Endodermal cell (in vitro differentiated cells): Measurements from ENCODE around the gene PTCHD1. TPM values are rescaled to one million over a fixed set of nuclear protein-coding genes. Genes with fewer than 3 reads are reported as not detected.

Source experiments
- DNase-seq: peaks from one replicate; pipeline ENCODE4 v3.0.0-alpha.2; 2017
- H3K27ac ChIP-seq: 2 replicates; pipeline ENCODE4 v1.5.1; 2013; ENCODE audit warnings: mild to moderate bottlenecking, low read depth, low read length, moderate library complexity
- H3K27me3 ChIP-seq: 2 replicates; pipeline ENCODE4 v1.6.1; 2013; ENCODE audit warnings: mild to moderate bottlenecking, low read length, moderate library complexity; ENCODE audit not compliant: insufficient read depth, control insufficient read depth, poor library complexity, severe bottlenecking
- H3K36me3 ChIP-seq: 2 replicates; pipeline ENCODE4 v1.7.0; 2013; ENCODE audit warnings: mild to moderate bottlenecking, low read length, moderate library complexity; ENCODE audit not compliant: control insufficient read depth, insufficient read depth
- H3K4me1 ChIP-seq: one replicate; pipeline ENCODE4 v1.7.0; 2013; ENCODE audit warnings: low read length; ENCODE audit not compliant: control insufficient read depth, insufficient read depth
- H3K4me3 ChIP-seq: 2 replicates; pipeline ENCODE4 v1.5.1; 2013; ENCODE audit warnings: mild to moderate bottlenecking, low read length, moderate library complexity
- H3K9ac ChIP-seq: 2 replicates; pipeline ENCODE4 v1.6.1; 2013; ENCODE audit warnings: mild to moderate bottlenecking, low read length, moderate library complexity; ENCODE audit not compliant: poor library complexity, severe bottlenecking; ENCODE audit errors: extremely low read depth
- H3K9me3 ChIP-seq: 2 replicates; pipeline ENCODE4 v1.6.1; 2013; ENCODE audit warnings: mild to moderate bottlenecking, low read length, moderate library complexity; ENCODE audit not compliant: control insufficient read depth
- H3K27ac Mint-ChIP-seq: 2 replicates; pipeline ENCODE4 v1.8.0; 2020; ENCODE audit warnings: mixed read lengths
- H3K27me3 Mint-ChIP-seq: 2 replicates; pipeline ENCODE4 v1.8.0; 2021; ENCODE audit warnings: mild to moderate bottlenecking, mixed read lengths; ENCODE audit not compliant: insufficient read depth
- H3K36me3 Mint-ChIP-seq: 2 replicates; pipeline ENCODE4 v1.8.0; 2020; ENCODE audit warnings: low read depth, mixed read lengths
- H3K4me1 Mint-ChIP-seq: 2 replicates; pipeline ENCODE4 v1.8.0; 2020; ENCODE audit warnings: mixed read lengths
- H3K4me3 Mint-ChIP-seq: 2 replicates; pipeline ENCODE4 v1.8.0; 2020; ENCODE audit warnings: mild to moderate bottlenecking, moderate library complexity, mixed read lengths
- H3K9me3 Mint-ChIP-seq: 2 replicates; pipeline ENCODE4 v1.8.0; 2020; ENCODE audit warnings: mild to moderate bottlenecking, mixed read lengths
- CTCF ChIP-seq: fragments of 200-600 bp; sonication (generic); conservative IDR thresholded peaks from 2 replicates; pipeline ENCODE4 v1.5.0; 2021; ENCODE audit warnings: antibody characterized with exemption, mild to moderate bottlenecking
- WGBS, 2 experiments: methylation state at CpG; one replicate each; pipeline versions ENCODE4 v1.1.5 to v1.1.7; 2013; ENCODE audit warnings: missing lambda C conversion rate in 2 of 2, mixed read lengths in 1 of 2; ENCODE audit not compliant: insufficient coverage in 1 of 2, insufficient read length in 1 of 2; 5-methylcytosine and 5-hydroxymethylcytosine counted together
- total RNA-seq, 2 donors: library from RNA; stranded (reverse); fragmentation: NEBNext Ultra II Directional in 1 of 2; extraction: Animal tissue kit (Norgen Biotek cat#: 25700) in 1 of 2; gene quantifications; 2 replicates in 1 of 2; 3 replicates in 1 of 2; pipeline ENCODE4 v1.2.1, GENCODE V29; 2021

PTCHD1 gene
- total RNA-seq, 2 donors from 2014 or later, result 0.92 to 0.95 TPM

- H3K27ac Mint-ChIP-seq, result no peak overlapping the region
These were observed 47.9 kb downstream of the PTCHD1 start for GRCh38 chrX:23382572-23382971.

DNA sequence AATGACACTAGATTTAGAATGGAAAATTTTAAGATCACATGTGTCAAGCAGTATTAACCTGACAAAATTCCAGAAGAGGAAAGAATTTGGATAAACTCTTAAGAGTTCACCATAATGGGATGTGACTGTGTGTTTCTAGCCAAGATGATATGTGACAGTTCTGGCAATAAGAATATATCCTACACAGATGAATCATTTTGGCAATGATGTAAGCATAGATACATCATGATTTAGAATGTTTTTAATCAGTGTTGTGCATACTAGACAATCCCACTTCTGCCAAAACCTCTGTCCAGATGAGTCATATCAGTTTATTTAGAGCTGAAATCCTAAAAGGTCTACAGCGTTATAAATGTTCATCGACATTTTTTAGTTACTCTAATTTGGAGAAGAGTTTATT is 48.8 kb downstream of the PTCHD1 start:
- 100% methylated on average over 2 of the region's 2 CpGs; no CpG with 5 or more reads in 1 of the 2 experiments for WGBS, 2 experiments
- no peak overlapping the region for H3K27ac Mint-ChIP-seq
- H3K9me3 Mint-ChIP-seq, result no peaks in the 10 kb centered on the region
- Histone ChIP-seq H3K9ac (no peak overlapping the region), H3K27ac (no peak overlapping the region), H3K36me3 (no peaks in the 10 kb centered on the region), H3K4me1 (no peaks in the 10 kb centered on the region), H3K9me3 (no peaks in the 10 kb centered on the region), H3K27me3 (no peaks in the 10 kb centered on the region), H3K4me3 (no peak overlapping the region)
- no peaks in the 10 kb centered on the region for H3K36me3 Mint-ChIP-seq
- TF ChIP-seq CTCF, result no peak
- H3K4me3 Mint-ChIP-seq, result no peak overlapping the region
- DNase-seq, result no peak
- peaks cover 14% of the 10 kb centered on the region for H3K4me1 Mint-ChIP-seq
- H3K27me3 Mint-ChIP-seq, result no peaks in the 10 kb centered on the region

More at GRCh38 chrX:23382572-23382971, 47.9 kb downstream of the PTCHD1 start:
- no peak overlapping the region for H3K9ac ChIP-seq
- no peaks in the 10 kb centered on the region for H3K36me3 ChIP-seq
- DNase-seq, result no peak
- WGBS, 2 experiments, result 98% methylated on average over 4 of the region's 5 CpGs; no CpG with 5 or more reads in 1 of the 2 experiments
- H3K4me3 ChIP-seq, result no peak overlapping the region
- H3K27ac ChIP-seq, result no peak overlapping the region
- TF ChIP-seq CTCF, result no peak
- no peaks in the 10 kb centered on the region for H3K4me1 ChIP-seq
- Mint-ChIP-seq H3K36me3 (no peaks in the 10 kb centered on the region), H3K27me3 (no peaks in the 10 kb centered on the region), H3K4me3 (no peak overlapping the region), H3K4me1 (peaks cover 13% of the 10 kb centered on the region), H3K9me3 (no peaks in the 10 kb centered on the region)
- H3K9me3 ChIP-seq, result no peaks in the 10 kb centered on the region
- no peaks in the 10 kb centered on the region for H3K27me3 ChIP-seq

GRCh38 chrX:23385242-23385641 is 50.6 kb downstream of the PTCHD1 start:
- H3K27me3 ChIP-seq, result no peaks in the 10 kb centered on the region
- no peak for TF ChIP-seq CTCF
- no peak for DNase-seq
- no peak overlapping the region for H3K27ac ChIP-seq
- no peaks in the 10 kb centered on the region for H3K4me1 ChIP-seq
- no peak overlapping the region for H3K9ac ChIP-seq
- H3K4me3 Mint-ChIP-seq, result no peak overlapping the region
- H3K27ac Mint-ChIP-seq, result no peak overlapping the region
- no peak overlapping the region for H3K4me3 ChIP-seq
- peaks cover 14% of the 10 kb centered on the region for H3K4me1 Mint-ChIP-seq
- H3K27me3 Mint-ChIP-seq, result no peaks in the 10 kb centered on the region
- no peaks in the 10 kb centered on the region for H3K36me3 Mint-ChIP-seq
- 83% methylated on average over 3 of the region's 3 CpGs; no CpG with 5 or more reads in 1 of the 2 experiments for WGBS, 2 experiments
- no peaks in the 10 kb centered on the region for H3K9me3 Mint-ChIP-seq
- H3K9me3 ChIP-seq, result no peaks in the 10 kb centered on the region
- no peaks in the 10 kb centered on the region for H3K36me3 ChIP-seq
